T-helper 1 cell treated with Interleukin-12 subunit alpha and Interleukin-12 subunit beta and Interleukin-4 antibody, amounts not matched to agents 30 ng/mL and 1 ng/mL, for 36 hours (primary cell): ENCODE data around the gene ST3GAL2. TPM values are rescaled to one million over a fixed set of nuclear protein-coding genes. Genes with fewer than 3 reads are reported as not detected.
"Not testable (repeated sequence)": the region's sequence is repeated elsewhere in the genome, so short reads cannot be mapped to it uniquely, and the experiment has no call there.

ENCODE experiments used
- intact Hi-C: fragments of 100-400 bp; cut with micrococcal nuclease; formaldehyde crosslinking; loops from one replicate; pipeline ENCODE4 v1.15.1; 2024
- total RNA-seq: library from RNA; stranded (reverse); gene quantifications from 2 replicates; pipeline ENCODE4 v1.2.3, GENCODE V29; 2022

The ST3GAL2 gene
- total RNA-seq, 1 donor from 2014 or later: 40.6 TPM

GRCh38 chr16:70467608-70468007 is 28.7 kb upstream of the ST3GAL2 start:
- intact Hi-C loops: no loop called here

GRCh38 chr16:70467113-70467512 is 28.2 kb upstream of the ST3GAL2 start:
- intact Hi-C loops: no loop called here

GRCh38 chr16:70466805-70467076 is 27.8 kb upstream of the ST3GAL2 start:
- intact Hi-C loops: no loop called here

- intact Hi-C loops: no loop called here
Measured at GRCh38 chr16:70465999-70466804, 27.3 kb upstream of the ST3GAL2 start.

DNA sequence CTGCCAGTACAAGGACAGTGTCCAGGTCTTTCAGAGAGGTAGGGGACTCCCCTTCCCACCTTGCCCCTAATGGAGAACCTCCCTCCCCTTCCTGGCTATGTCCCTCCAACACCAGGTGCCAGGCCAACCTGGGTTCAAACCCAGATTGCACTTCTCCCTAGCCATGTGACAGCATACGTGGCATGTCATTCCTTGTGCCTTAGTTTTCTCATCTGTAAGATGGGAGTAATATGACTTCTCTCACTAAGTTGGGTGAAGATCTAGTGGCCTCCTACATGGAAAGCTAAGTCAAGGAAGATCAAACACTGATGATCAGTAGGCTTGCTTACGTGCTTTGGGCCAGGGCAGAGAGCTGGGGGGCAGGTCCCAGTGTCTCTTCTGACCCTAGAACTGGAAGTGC is 24.3 kb upstream of the ST3GAL2 start:
- intact Hi-C loops: no loop called here

DNA sequence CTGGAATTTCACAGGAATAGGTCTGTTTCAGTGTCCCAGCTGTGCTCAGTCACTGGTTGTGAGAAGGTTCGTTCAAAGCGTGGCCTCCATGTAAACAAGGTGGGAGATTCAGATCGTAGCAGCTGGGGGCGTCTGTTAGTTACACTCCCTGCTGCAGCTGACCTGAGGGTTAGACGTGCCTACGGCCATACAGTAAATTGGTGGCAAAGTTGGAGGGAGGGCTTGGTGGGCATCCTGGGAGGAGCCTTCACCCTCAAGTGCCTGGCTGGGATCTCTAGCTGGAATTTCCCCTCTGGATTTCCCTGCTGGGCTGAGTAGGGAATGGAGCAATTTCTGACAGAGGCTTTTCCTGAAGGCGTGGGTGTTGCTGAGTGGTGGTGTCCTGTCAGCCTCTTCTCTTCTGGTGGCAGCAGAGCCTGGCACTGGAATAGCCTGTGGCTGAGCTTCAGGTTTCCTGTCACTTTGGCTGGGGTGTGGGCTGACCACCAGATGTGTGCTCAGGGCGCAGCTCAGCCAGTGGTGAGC is 21.9 kb upstream of the ST3GAL2 start:
- intact Hi-C loops: no loop called here

- intact Hi-C loops: no loop called here
Measured at GRCh38 chr16:70457446-70458166, 18.7 kb upstream of the ST3GAL2 start.

GRCh38 chr16:70455910-70456309 is 17.0 kb upstream of the ST3GAL2 start:
- intact Hi-C loops: no loop called here

GRCh38 chr16:70454222-70455034 is 15.5 kb upstream of the ST3GAL2 start, which contains the start of gene FCSK:
TSS of gene FCSK (plus strand) at chr16:70454595. CDS start at chr16:70463191, 8,596 bp downstream.
- intact Hi-C loops: loop anchor here (1.0 kb wide), 8 partner anchors 15 to 347 kb away; partner anchors contain the start of genes COG4, DDX19A, SF3B3 and ST3GAL2

DNA sequence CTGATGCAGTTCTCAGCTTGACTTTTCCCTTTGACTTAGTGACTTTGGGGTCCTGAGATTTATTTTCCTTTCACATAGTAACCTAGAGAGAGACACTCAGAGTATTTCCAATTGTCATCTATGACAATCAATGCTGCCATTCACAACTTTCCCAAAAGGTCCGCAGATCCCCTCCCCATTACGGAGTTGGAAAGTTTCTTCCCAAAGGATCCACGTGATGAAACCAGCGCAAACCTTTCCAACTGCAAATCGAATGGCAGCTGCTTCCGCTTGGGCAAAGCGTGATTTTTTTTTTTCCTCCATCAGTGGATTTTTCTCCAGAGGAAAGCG is 15.0 kb upstream of the ST3GAL2 start:
- intact Hi-C loops: loop anchor here (1.0 kb wide), 8 partner anchors 15 to 347 kb away; partner anchors contain the start of genes COG4, DDX19A, SF3B3 and ST3GAL2

- intact Hi-C loops: no loop called here
Measured at GRCh38 chr16:70453117-70453891, 14.4 kb upstream of the ST3GAL2 start.

- intact Hi-C loops: not testable (repeated sequence)
Measured at GRCh38 chr16:70451004-70451340, 12.1 kb upstream of the ST3GAL2 start.

- intact Hi-C loops: not testable (repeated sequence)
Measured at GRCh38 chr16:70450142-70451003, 11.5 kb upstream of the ST3GAL2 start.

DNA sequence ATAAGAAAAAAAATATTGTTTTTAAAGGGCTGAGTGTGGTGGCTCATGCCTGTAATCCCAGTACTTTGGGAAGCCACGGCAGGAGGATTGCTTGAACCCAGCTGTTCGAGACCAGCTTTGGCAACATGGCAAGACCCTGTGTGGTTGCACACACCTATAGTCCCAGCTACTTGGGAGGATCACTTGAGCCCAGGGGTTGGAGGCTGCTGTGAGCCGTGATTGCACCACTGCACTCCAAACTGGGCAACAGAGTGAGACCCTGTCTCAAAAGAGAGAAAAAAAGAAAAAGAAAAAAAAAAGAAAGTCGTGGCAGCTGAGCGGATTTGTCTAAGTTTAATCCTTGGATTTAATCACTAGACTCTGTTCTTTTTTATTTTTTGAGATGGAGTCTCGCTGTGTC is 9.2 kb upstream of the ST3GAL2 start:
- intact Hi-C loops: no loop called here

GRCh38 chr16:70444249-70445063 is 5.6 kb upstream of the ST3GAL2 start:
- intact Hi-C loops: no loop called here

DNA sequence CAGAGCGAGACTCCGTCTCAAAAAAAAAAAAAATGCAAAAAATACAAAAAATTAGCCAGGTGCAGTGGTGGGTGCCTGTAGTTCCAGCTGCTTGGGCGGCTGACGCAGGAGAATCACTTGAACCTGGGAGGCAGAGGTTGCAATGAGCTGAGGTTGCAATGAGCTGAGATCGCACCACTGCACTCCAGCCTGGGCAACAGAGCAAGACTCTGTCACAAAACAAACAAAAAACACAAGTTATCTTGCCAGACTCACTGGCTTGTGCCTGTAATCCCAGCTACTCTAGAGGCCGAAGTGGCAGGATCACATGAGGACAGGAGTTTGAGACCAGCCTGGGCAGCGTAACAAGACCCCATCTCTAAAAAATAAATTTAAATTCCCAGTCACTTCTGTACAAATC is 3.4 kb upstream of the ST3GAL2 start:
- intact Hi-C loops: no loop called here

GRCh38 chr16:70441406-70441990 is 2.6 kb upstream of the ST3GAL2 start:
- intact Hi-C loops: no loop called here

- intact Hi-C loops: no loop called here
Measured at GRCh38 chr16:70440009-70440692, 1.3 kb upstream of the ST3GAL2 start.
